HepG2 (cell line): ENCODE data around the gene PLEKHG2. TPM values are rescaled to one million over a fixed set of nuclear protein-coding genes. Genes with fewer than 3 reads are reported as not detected.
A peak's percentile ranks its signal among the peaks of the same experiment; 100 is the strongest.

Experiments
- ATF3 ChIP-seq: sonication (generic); formaldehyde crosslinking; IDR thresholded peaks from 2 replicates; pipeline ENCODE4 v1.4.0; 2020; ENCODE audit warnings: missing genetic modification reagents
- ATF7 ChIP-seq, 2 experiments: fragments of 450-650 bp in 1 of 2; sonication (generic) in 1 of 2; formaldehyde crosslinking in 1 of 2; IDR thresholded peaks; 2 replicates each; pipeline versions ENCODE4 v1.4.0 to v1.6.1; 2016 to 2020; ENCODE audit warnings: antibody characterized with exemption in 1 of 2, mild to moderate bottlenecking in 1 of 2, missing genetic modification reagents in 1 of 2
- BRCA1 ChIP-seq: sonication (generic); formaldehyde crosslinking; IDR thresholded peaks from 2 replicates; pipeline ENCODE4 v1.4.0; 2020; ENCODE audit warnings: missing genetic modification reagents
- ETS1 ChIP-seq: sonication (generic); formaldehyde crosslinking; IDR thresholded peaks from 2 replicates; pipeline ENCODE4 v1.4.0; 2020; ENCODE audit warnings: missing genetic modification reagents
- ETV5 ChIP-seq: IDR thresholded peaks from 2 replicates; pipeline ENCODE4 v1.6.1; 2018; ENCODE audit warnings: missing biosample characterization, missing genetic modification reagents, inconsistent platforms, borderline replicate concordance
- FOXJ3 ChIP-seq: sonication (generic); formaldehyde crosslinking; IDR thresholded peaks from 2 replicates; pipeline ENCODE4 v1.4.0; 2020; ENCODE audit warnings: missing genetic modification reagents, mild to moderate bottlenecking, borderline replicate concordance
- GPBP1L1 ChIP-seq: sonication (generic); formaldehyde crosslinking; IDR thresholded peaks from 2 replicates; pipeline ENCODE4 v1.5.0; 2020; ENCODE audit warnings: mild to moderate bottlenecking, missing genetic modification reagents
- HOMEZ ChIP-seq: IDR thresholded peaks from 2 replicates; pipeline ENCODE4 v1.6.1; 2016; ENCODE audit warnings: low read depth
- HOXA9 ChIP-seq: sonication (generic); formaldehyde crosslinking; IDR thresholded peaks from 2 replicates; pipeline ENCODE4 v1.8.1; 2022; ENCODE audit warnings: missing genetic modification reagents, mild to moderate bottlenecking, moderate library complexity, borderline replicate concordance
- MTA3 ChIP-seq: sonication (generic); formaldehyde crosslinking; IDR thresholded peaks from 2 replicates; pipeline ENCODE4 v1.4.0; 2020; ENCODE audit warnings: missing genetic modification reagents
- NCOR1 ChIP-seq: fragments of 200-600 bp; sonication (generic); IDR thresholded peaks from 2 replicates; pipeline ENCODE4 v1.7.0; 2017; ENCODE audit warnings: antibody characterized with exemption, low read length, borderline replicate concordance
- RFX3 ChIP-seq: IDR thresholded peaks from 2 replicates; pipeline ENCODE4 v1.6.1; 2016; ENCODE audit warnings: missing biosample characterization, missing genetic modification reagents
- SOX6 ChIP-seq, 2 experiments: fragments of 450-650 bp in 1 of 2; sonication (generic) in 1 of 2; formaldehyde crosslinking in 1 of 2; IDR thresholded peaks; 2 replicates each; pipeline versions ENCODE4 v1.4.0 to v1.6.1; 2017 to 2020; ENCODE audit warnings: antibody characterized with exemption in 1 of 2, mild to moderate bottlenecking in 1 of 2, missing genetic modification reagents in 1 of 2
- ZNF318 ChIP-seq: sonication (generic); formaldehyde crosslinking; IDR thresholded peaks from 2 replicates; pipeline ENCODE4 v1.4.0; 2020; ENCODE audit warnings: mild to moderate bottlenecking, missing genetic modification reagents
- ZNF550 ChIP-seq: sonication (generic); formaldehyde crosslinking; IDR thresholded peaks from 2 replicates; pipeline ENCODE4 v1.4.0; 2020; ENCODE audit warnings: mild to moderate bottlenecking, missing genetic modification reagents, borderline replicate concordance
- polyA plus RNA-seq, 8 experiments: library from polyadenylated mRNA; depleted of rRNA in 3 of 8; stranded (reverse) in 7 of 8; unstranded in 1 of 8; fragments of >200 nt; fragmentation: Illumina TruSeq in 4 of 8; extraction: Trizol in 4 of 8; gene quantifications; 2 replicates each; pipeline versions ENCODE4 v1.2.1 to v1.2.3, GENCODE V29; 2011 to 2016; ENCODE audit warnings: low read depth in 4 of 8, missing spikeins in 1 of 8, mixed read lengths in 1 of 8; ENCODE audit not compliant: insufficient read depth in 1 of 8
- total RNA-seq, 5 experiments: library from RNA; depleted of rRNA; stranded (reverse); fragments of >200 nt; fragmentation: Illumina TruSeq; extraction: Trizol; gene quantifications; 2 replicates each; pipeline ENCODE4 v1.2.3, GENCODE V29; 2016; ENCODE audit warnings: low read depth in 1 of 5

PLEKHG2 gene
- total and polyA plus RNA-seq, 2 of the 13 experiments (the other 11 are each of a cell fraction or from before 2014, with no cell fraction given), result 3.6 to 6.8 TPM

- TF ChIP-seq MTA3, result no peak
- TF ChIP-seq HOXA9, result no peak
- TF ChIP-seq ETV5 (CRISPR knock-in tag), result peak; percentile 32; the same call in 1 of the 2 replicates
- no peak for TF ChIP-seq SOX6 (IDR thresholded peaks at IDR 0.05)
- TF ChIP-seq SOX6 (CRISPR knock-in tag; IDR thresholded peaks at IDR 0.05), result no peak
- TF ChIP-seq BRCA1, result no peak
- no peak for TF ChIP-seq ATF3 (CRISPR knock-in tag)
- TF ChIP-seq GPBP1L1 (CRISPR knock-in tag), result no peak
- TF ChIP-seq ZNF550, result no peak
- no peak for TF ChIP-seq RFX3
- TF ChIP-seq ETS1 (CRISPR knock-in tag), result no peak
- TF ChIP-seq ZNF318 (CRISPR knock-in tag), result no peak
- TF ChIP-seq FOXJ3 (CRISPR knock-in tag), result no peak
- TF ChIP-seq HOMEZ (CRISPR knock-in tag), result no peak
- TF ChIP-seq ATF7 (IDR thresholded peaks at IDR 0.05), result no peak
- no peak for TF ChIP-seq ATF7 (CRISPR knock-in tag; IDR thresholded peaks at IDR 0.05)
- TF ChIP-seq NCOR1, result no peak
These were observed 2.2 kb upstream of the PLEKHG2 start (continued) for GRCh38 chr19:39410017-39410830.
